ENCODE data around the gene AUTS2. TPM values are rescaled to one million over a fixed set of nuclear protein-coding genes. Genes with fewer than 3 reads are reported as not detected.

AUTS2 gene
- total and polyA plus RNA-seq, 2 of the 8 experiments (the other 6 are each of a cell fraction or from before 2014, with no cell fraction given) = 25.9 to 101 TPM

DNA sequence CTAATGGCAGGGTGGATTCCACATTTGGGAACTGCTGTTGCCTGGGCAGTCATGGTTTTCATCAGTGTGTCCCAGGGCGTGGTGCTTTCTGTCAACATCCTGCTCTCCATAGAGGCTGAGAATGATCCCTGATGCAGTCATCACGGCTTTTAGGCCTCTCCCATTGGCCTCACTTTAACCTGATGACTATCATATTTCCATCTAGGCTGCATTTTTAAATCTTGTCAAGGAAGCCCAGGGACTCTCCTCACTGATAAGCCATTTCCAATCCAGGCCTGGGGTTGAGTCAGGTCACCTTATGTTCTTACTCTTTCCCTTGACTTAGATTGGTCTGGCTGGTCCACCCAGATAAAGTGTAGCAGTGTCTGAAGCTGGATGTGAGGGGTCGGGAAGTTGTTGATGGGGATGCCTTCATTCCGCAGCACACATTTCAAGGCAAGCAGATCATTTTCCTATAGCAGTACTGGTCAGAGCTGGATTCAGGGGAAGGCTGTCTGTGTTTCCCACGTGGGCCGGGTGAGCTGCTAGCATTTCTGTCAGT lies 177.0 kb downstream of the AUTS2 start:
- no peak overlapping the region for H3K27ac ChIP-seq (ENCODE audit: low read depth, low read length)
- 84% methylated on average over 6 of the region's 6 CpGs; no CpG with 5 or more reads in 1 of the 2 experiments for WGBS, 2 experiments (ENCODE audit: extremely low coverage in 1 of 2, insufficient coverage in 1 of 2, insufficient read length in 1 of 2, insufficient replicate concordance in 2 of 2, low coverage in 1 of 2, low lambda C conversion rate in 2 of 2, missing lambda C conversion rate in 1 of 2)
- peaks cover 0 to under 1% (median 0%) of the 10 kb centered on the region in 4 experiments; a peak in 3 of 7 replicates for H3K4me1 ChIP-seq (replicated peaks in 1 of 4; ENCODE audit: control insufficient read depth in 3 of 4, insufficient read depth in 4 of 4, low read length in 3 of 4)
- H3K9ac ChIP-seq (replicated peaks in 1 of 4; ENCODE audit: extremely low read depth in 1 of 4, low read depth in 3 of 4, low read length in 3 of 4) = no peak overlapping the region
- H2BK20ac ChIP-seq (ENCODE audit: low read length) = no peak overlapping the region
- H3K4ac ChIP-seq (replicated peaks; ENCODE audit: insufficient read length, low read depth, low read length) = no peak overlapping the region
- H4K20me1 ChIP-seq (replicated peaks in 1 of 2; ENCODE audit: control insufficient read depth in 1 of 2, insufficient read depth in 2 of 2, low read length in 2 of 2) = peaks cover 0 to 3% of the 10 kb centered on the region in 2 experiments
- no peak overlapping the region for H2BK5ac ChIP-seq (ENCODE audit: low read depth, low read length)
- no peak overlapping the region for H4K5ac ChIP-seq (ENCODE audit: insufficient read length, low read depth, low read length)
- no peak overlapping the region for H2BK12ac ChIP-seq (ENCODE audit: low read depth, low read length)
- FAIRE-seq (no peak), DNase-seq (ENCODE audit: low read depth in 1 of 2, low spot score in 2 of 2) (no peak)
- no peak overlapping the region for H4K8ac ChIP-seq (ENCODE audit: extremely low read depth, insufficient read depth, low read length)
- H3K9me3 ChIP-seq (ENCODE audit: insufficient read depth in 2 of 2, low read depth in 1 of 2, low read length in 1 of 2) = no peaks in the 10 kb centered on the region
- ChIA-PET CTCF (ENCODE audit: partially characterized antibody) (interaction anchor here (0.9 to 1.3 kb wide), 2 partner anchors 34 to 157 kb away, joined by 3 to 4 read pairs; no protein-coding TSS in a partner anchor), POLR2A (ENCODE audit: partially characterized antibody) (no interaction called here)
- no peak for TF ChIP-seq TBP (IDR thresholded peaks at IDR 0.05; ENCODE audit: low read depth, low read length)
- no peak overlapping the region for H2BK120ac ChIP-seq (replicated peaks; ENCODE audit: low read depth, low read length)
- H4K91ac ChIP-seq (replicated peaks; ENCODE audit: insufficient read length, low read length) = no peak overlapping the region
- H3K23me2 ChIP-seq (ENCODE audit: low read depth, low read length) = no peaks in the 10 kb centered on the region
- H3K14ac ChIP-seq (ENCODE audit: insufficient read length) = no peak overlapping the region
- no peak overlapping the region for H2AK5ac ChIP-seq (ENCODE audit: low read depth, low read length)
- H3K36me3 ChIP-seq (ENCODE audit: control insufficient read depth in 2 of 4, insufficient read depth in 4 of 4, low read length in 3 of 4) = no peaks in the 10 kb centered on the region
- H2AFZ ChIP-seq (ENCODE audit: low read length) = no peak overlapping the region
- H3K56ac ChIP-seq (replicated peaks; ENCODE audit: insufficient read length, low read depth, low read length) = no peak overlapping the region
- peaks cover 5% of the 10 kb centered on the region; the same call in 1 of the 2 replicates for H3K79me1 ChIP-seq (ENCODE audit: low read depth, low read length)
- no peaks in the 10 kb centered on the region; a peak in 1 of 7 replicates for H3K27me3 ChIP-seq (replicated peaks in 1 of 4; ENCODE audit: control insufficient read depth in 3 of 4, extremely low read depth in 1 of 4, insufficient read depth in 3 of 4, low read length in 3 of 4)
- H3K4me2 ChIP-seq (ENCODE audit: insufficient read depth in 1 of 2, low read depth in 2 of 2, low read length in 2 of 2) = no peak overlapping the region
- no peak overlapping the region for H3K4me3 ChIP-seq (ENCODE audit: extremely low read depth in 1 of 4, insufficient read depth in 2 of 4, low read depth in 3 of 4, low read length in 4 of 4)
- H3K18ac ChIP-seq (ENCODE audit: extremely low read depth, low read length) = no peak overlapping the region
- H3K23ac ChIP-seq (ENCODE audit: insufficient read length) = no peak overlapping the region
- H2BK15ac ChIP-seq (ENCODE audit: low read length) = no peak overlapping the region
- H3K79me2 ChIP-seq (ENCODE audit: control insufficient read depth in 1 of 2, insufficient read depth in 2 of 2, low read length in 2 of 2) = no peaks in the 10 kb centered on the region
